ENCODE results near the gene CLDN5.

DNA sequence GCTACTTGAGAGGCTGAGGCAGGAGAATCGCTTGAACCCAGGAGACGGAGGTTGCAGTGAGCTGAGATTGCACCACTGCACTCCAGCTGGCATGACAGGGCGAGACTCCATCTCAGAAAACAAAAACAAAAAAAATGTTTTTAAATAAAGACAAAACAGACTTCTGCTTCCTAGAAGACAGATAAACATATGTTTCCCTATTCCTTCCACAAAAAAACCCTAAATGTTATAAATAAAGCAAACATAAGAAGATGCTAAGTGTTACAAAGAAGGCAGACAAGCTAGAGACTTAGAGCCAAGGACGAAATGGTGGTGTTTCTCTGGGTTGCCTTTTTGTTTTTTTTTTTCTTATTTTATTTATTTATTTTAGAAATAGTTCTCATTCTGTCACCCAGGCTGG is 5.6 kb upstream of the CLDN5 start:
- TF ChIP-seq, protein P1, sequence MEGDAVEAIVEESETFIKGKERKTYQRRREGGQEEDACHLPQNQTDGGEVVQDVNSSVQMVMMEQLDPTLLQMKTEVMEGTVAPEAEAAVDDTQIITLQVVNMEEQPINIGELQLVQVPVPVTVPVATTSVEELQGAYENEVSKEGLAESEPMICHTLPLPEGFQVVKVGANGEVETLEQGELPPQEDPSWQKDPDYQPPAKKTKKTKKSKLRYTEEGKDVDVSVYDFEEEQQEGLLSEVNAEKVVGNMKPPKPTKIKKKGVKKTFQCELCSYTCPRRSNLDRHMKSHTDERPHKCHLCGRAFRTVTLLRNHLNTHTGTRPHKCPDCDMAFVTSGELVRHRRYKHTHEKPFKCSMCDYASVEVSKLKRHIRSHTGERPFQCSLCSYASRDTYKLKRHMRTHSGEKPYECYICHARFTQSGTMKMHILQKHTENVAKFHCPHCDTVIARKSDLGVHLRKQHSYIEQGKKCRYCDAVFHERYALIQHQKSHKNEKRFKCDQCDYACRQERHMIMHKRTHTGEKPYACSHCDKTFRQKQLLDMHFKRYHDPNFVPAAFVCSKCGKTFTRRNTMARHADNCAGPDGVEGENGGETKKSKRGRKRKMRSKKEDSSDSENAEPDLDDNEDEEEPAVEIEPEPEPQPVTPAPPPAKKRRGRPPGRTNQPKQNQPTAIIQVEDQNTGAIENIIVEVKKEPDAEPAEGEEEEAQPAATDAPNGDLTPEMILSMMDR (IDR thresholded peaks at IDR 0.05) = no peak
- TF ChIP-seq POLR2A (IDR thresholded peaks at IDR 0.05) = no peak
- TF ChIP-seq POLR2AphosphoS5 (IDR thresholded peaks at IDR 0.05) = no peak

Data from stomach (tissue), 4 donors.